Measurements from ENCODE around the gene RPP14. TPM values are rescaled to one million over a fixed set of nuclear protein-coding genes. Genes with fewer than 3 reads are reported as not detected.

Gene RPP14
- total RNA-seq, 1 experiment from 2014 or later: 13.2 TPM

DNA sequence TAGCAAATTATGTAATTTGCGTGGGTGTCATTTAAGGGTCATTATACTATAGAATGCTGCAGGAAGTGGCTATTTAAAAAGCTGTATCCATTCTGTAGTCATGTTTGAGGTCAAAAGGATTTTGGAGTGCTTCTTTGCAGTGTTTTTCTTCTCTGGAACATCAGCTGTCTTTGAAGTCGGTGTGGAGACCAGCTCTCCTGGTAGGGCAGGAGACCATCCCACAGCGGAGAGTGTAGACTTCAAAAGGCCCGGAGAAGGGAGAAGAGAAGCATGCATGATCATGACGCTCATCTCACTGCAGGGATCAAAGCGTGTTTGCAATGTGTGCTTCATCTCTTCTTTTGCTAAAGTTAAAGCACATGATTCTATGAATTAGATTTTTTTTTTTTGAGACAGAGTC is 46.6 kb downstream of the RPP14 start:
- Histone ChIP-seq H3K27ac (no peak overlapping the region), H3K4me3 (no peak overlapping the region), H3K4me1 (replicated peaks; ENCODE audit: insufficient read depth) (peaks cover 17% of the 10 kb centered on the region), H3K36me3 (ENCODE audit: low read depth) (no peaks in the 10 kb centered on the region), H3K27me3 (ENCODE audit: insufficient read depth, low read depth) (no peaks in the 10 kb centered on the region), H4K20me1 (ENCODE audit: insufficient read depth) (no peaks in the 10 kb centered on the region), H3K9me2 (ENCODE audit: insufficient read depth) (no peaks in the 10 kb centered on the region), H3K4me2 (no peak overlapping the region), H3K9me3 (ENCODE audit: insufficient read depth, low read depth) (no peaks in the 10 kb centered on the region; the same call in 1 of the 2 replicates), H3K79me2 (ENCODE audit: low read depth) (no peaks in the 10 kb centered on the region), H2AFZ (no peak overlapping the region), H3F3A (ENCODE audit: insufficient read depth, low read depth) (peaks cover 4% of the 10 kb centered on the region; the same call in 1 of the 2 replicates)
- DNase-seq: no peak
- no TSS peak for BruUV-seq (replicated peaks)
- POLR2A ChIA-PET (ENCODE audit: unreplicated experiment): no interaction called here
- CTCF ChIA-PET: interaction anchor here (0.7 kb wide), 1 partner anchor 10 kb away, joined by 4 read pairs; no protein-coding TSS in a partner anchor
- TF ChIP-seq, protein P1, sequence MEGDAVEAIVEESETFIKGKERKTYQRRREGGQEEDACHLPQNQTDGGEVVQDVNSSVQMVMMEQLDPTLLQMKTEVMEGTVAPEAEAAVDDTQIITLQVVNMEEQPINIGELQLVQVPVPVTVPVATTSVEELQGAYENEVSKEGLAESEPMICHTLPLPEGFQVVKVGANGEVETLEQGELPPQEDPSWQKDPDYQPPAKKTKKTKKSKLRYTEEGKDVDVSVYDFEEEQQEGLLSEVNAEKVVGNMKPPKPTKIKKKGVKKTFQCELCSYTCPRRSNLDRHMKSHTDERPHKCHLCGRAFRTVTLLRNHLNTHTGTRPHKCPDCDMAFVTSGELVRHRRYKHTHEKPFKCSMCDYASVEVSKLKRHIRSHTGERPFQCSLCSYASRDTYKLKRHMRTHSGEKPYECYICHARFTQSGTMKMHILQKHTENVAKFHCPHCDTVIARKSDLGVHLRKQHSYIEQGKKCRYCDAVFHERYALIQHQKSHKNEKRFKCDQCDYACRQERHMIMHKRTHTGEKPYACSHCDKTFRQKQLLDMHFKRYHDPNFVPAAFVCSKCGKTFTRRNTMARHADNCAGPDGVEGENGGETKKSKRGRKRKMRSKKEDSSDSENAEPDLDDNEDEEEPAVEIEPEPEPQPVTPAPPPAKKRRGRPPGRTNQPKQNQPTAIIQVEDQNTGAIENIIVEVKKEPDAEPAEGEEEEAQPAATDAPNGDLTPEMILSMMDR (conservative IDR thresholded peaks at IDR 0.05): no peak
- TF ChIP-seq EZH2 (IDR thresholded peaks at IDR 0.05; ENCODE audit: low read depth): no peak
- intact Hi-C loops (cut with micrococcal nuclease; ENCODE audit: unreplicated experiment): no loop called here

DNA sequence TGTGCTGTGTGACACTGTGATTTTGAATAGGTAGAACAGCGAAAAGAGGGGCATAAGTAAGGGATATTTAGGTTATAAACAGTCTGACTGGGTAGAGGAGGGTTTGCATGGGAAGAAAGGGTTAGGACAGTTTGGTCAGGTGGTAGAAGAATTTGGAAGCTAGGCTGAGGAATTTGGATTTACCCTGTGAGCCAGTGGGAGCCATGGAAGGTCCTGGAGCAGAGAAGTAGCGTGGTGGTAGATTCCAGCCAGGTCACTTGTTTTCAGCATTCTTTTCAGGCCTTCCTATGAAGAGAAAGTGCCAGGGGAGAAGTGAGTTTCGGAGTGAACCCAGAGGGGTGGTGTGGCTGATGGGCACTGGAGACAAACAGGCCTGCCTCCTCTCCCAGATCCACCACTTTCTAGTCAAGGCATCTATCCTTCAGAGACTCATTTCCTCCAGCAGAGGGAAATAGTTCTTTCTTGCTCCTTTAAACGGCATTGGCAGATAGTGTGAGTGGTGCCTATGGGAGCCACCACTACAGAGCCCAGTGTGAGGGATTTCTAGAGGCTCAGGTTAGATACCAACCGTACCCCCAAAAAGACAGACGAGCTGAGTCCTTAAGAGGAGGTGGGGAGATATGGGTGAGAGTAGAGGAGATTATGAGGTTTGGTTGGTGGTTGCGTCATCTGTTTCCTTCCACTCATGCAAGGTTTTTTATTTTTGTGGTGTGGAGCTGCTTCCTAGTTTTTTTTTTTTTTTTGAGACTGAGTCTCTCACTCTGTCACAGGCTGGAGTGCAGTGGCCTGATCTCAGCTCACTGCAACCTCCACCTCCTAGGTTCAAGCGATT is 47.9 kb downstream of the RPP14 start:
- no peaks in the 10 kb centered on the region for H3K36me3 ChIP-seq (ENCODE audit: low read depth)
- peaks cover 17% of the 10 kb centered on the region for H3K4me1 ChIP-seq (replicated peaks; ENCODE audit: insufficient read depth)
- H3K4me2 ChIP-seq: no peak overlapping the region
- no peaks in the 10 kb centered on the region for H3K79me2 ChIP-seq (ENCODE audit: low read depth)
- CTCF ChIA-PET: no interaction called here
- TF ChIP-seq, protein P1 (conservative IDR thresholded peaks at IDR 0.05): no peak
- no peak for TF ChIP-seq EZH2 (IDR thresholded peaks at IDR 0.05; ENCODE audit: low read depth)
- no peak overlapping the region for H3K4me3 ChIP-seq
- H3K9me2 ChIP-seq (ENCODE audit: insufficient read depth): no peaks in the 10 kb centered on the region
- intact Hi-C loops (cut with micrococcal nuclease; ENCODE audit: unreplicated experiment): no loop called here
- no peak overlapping the region for H3K27ac ChIP-seq
- H4K20me1 ChIP-seq (ENCODE audit: insufficient read depth): no peaks in the 10 kb centered on the region
- POLR2A ChIA-PET (ENCODE audit: unreplicated experiment): interaction anchor here (0.6 kb wide), 1 partner anchor 725 kb away, joined by 4 read pairs; no protein-coding TSS in a partner anchor
- peaks cover 4% of the 10 kb centered on the region; the same call in 1 of the 2 replicates for H3F3A ChIP-seq (ENCODE audit: insufficient read depth, low read depth)
- no TSS peak for BruUV-seq (replicated peaks)
- H3K9me3 ChIP-seq (ENCODE audit: insufficient read depth, low read depth): no peaks in the 10 kb centered on the region
- no peaks in the 10 kb centered on the region for H3K27me3 ChIP-seq (ENCODE audit: insufficient read depth, low read depth)
- no peak for DNase-seq
- H2AFZ ChIP-seq: no peak overlapping the region

DNA sequence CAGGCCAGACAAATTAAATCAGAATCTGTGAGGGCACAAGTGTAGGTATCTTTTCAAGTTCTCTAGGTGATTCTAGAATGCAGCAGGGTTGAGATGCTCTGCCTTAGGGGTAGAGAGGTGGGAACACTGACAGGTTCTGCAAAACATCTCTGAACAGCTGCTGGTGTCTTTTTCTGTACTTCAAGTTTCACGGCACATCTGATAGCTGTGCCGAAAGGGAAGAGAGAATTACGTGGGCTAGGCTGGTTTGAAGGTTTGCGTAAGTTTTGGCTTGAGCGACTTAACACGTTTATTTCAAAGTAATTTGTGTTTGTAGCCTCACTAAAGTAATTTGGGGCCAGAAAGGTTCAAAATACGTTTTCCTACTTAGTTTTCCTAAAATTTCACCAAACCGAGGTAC is 49.1 kb downstream of the RPP14 start:
- Histone ChIP-seq H3K27me3 (ENCODE audit: insufficient read depth, low read depth) (no peaks in the 10 kb centered on the region), H3K9me2 (ENCODE audit: insufficient read depth) (no peaks in the 10 kb centered on the region), H3K27ac (no peak overlapping the region), H3K4me3 (no peak overlapping the region), H4K20me1 (ENCODE audit: insufficient read depth) (no peaks in the 10 kb centered on the region), H3K9me3 (ENCODE audit: insufficient read depth, low read depth) (no peaks in the 10 kb centered on the region), H3K4me1 (replicated peaks; ENCODE audit: insufficient read depth) (peaks cover 11% of the 10 kb centered on the region), H3F3A (ENCODE audit: insufficient read depth, low read depth) (peaks cover under 1% of the 10 kb centered on the region; the same call in 1 of the 2 replicates), H3K4me2 (no peak overlapping the region), H3K79me2 (ENCODE audit: low read depth) (no peaks in the 10 kb centered on the region), H3K36me3 (ENCODE audit: low read depth) (no peaks in the 10 kb centered on the region), H2AFZ (no peak overlapping the region)
- no TSS peak for BruUV-seq (replicated peaks)
- CTCF ChIA-PET: no interaction called here
- TF ChIP-seq, protein P1 (conservative IDR thresholded peaks at IDR 0.05): no peak
- intact Hi-C loops (cut with micrococcal nuclease; ENCODE audit: unreplicated experiment): no loop called here
- POLR2A ChIA-PET (ENCODE audit: unreplicated experiment): interaction anchor here (0.7 kb wide), 1 partner anchor 58 kb away, joined by 3 read pairs; no protein-coding TSS in a partner anchor
- no peak for DNase-seq

Data from PC-9 (cell line).